GM12865 (cell line): ENCODE results near the gene FCHSD1.

ENCODE experiments used
- DNase-seq: peaks from one replicate; pipeline ENCODE4 v3.0.0; 2010; ENCODE audit warnings: low read depth
- H3K4me3 ChIP-seq: 2 replicates; pipeline ENCODE4 v1.5.1; 2011; ENCODE audit warnings: mild to moderate bottlenecking, low read depth, low read length, control low read depth
- CTCF ChIP-seq: IDR thresholded peaks from 2 replicates; pipeline ENCODE4 v1.5.1; 2011; ENCODE audit warnings: low read length, control low read depth, low read depth, inconsistent platforms; ENCODE audit not compliant: insufficient read depth; ENCODE audit errors: missing control alignments

Gene FCHSD1

GRCh38 chr5:141681695-141682641, 30.8 kb upstream of the FCHSD1 start, which contains the start of gene ARAP3:
ARAP3 (minus strand) TSS chr5:141682230; CDS start chr5:141680486, 1,744 bp downstream.
- H3K4me3 ChIP-seq: no peak within 1 kb of the TSS
- DNase-seq: no peak
- no peak for TF ChIP-seq CTCF

GRCh38 chr5:141681295-141681694, 30.1 kb upstream of the FCHSD1 start:
- no peak for DNase-seq
- no peak for TF ChIP-seq CTCF
- H3K4me3 ChIP-seq: no peak overlapping the region

- TF ChIP-seq CTCF: no peak
- no peak overlapping the region for H3K4me3 ChIP-seq
- DNase-seq: no peak
Observed at GRCh38 chr5:141680751-141681201, 29.6 kb upstream of the FCHSD1 start.

- no peak for TF ChIP-seq CTCF
- H3K4me3 ChIP-seq: no peak overlapping the region
- DNase-seq: no peak
Observed at GRCh38 chr5:141680178-141680577, 29.0 kb upstream of the FCHSD1 start.

GRCh38 chr5:141677415-141677814, 26.2 kb upstream of the FCHSD1 start:
- DNase-seq: no peak
- no peak overlapping the region for H3K4me3 ChIP-seq
- peak; percentile 3 for TF ChIP-seq CTCF

GRCh38 chr5:141675672-141676071, 24.5 kb upstream of the FCHSD1 start:
- H3K4me3 ChIP-seq: no peak overlapping the region
- TF ChIP-seq CTCF: no peak
- DNase-seq: no peak

- no peak overlapping the region for H3K4me3 ChIP-seq
- no peak for TF ChIP-seq CTCF
- no peak for DNase-seq
Observed at GRCh38 chr5:141674747-141675146, 23.5 kb upstream of the FCHSD1 start.
